HG02571 (cell line): Measurements from ENCODE around the gene GTF3C6.
A peak's percentile ranks its signal among the peaks of the same experiment; 100 is the strongest.
"Not testable (repeated sequence)": the region's sequence is repeated elsewhere in the genome, so short reads cannot be mapped to it uniquely, and the experiment has no call there.

Source experiments
- ATAC-seq: cut with Tn5 transposase; IDR thresholded peaks from one replicate; pipeline ENCODE4 v1.9.1; 2021; ENCODE audit warnings: mild to moderate bottlenecking, moderate library complexity; ENCODE audit not compliant: unreplicated experiment

The GTF3C6 gene

GRCh38 chr6:110958329-110959192 lies at the start of gene GTF3C6:
TSS of gene GTF3C6 (plus strand) at chr6:110958706. CDS start at chr6:110958770, 64 bp downstream.
- peak; percentile 96 for ATAC-seq

GRCh38 chr6:110930781-110931180 lies 27.7 kb upstream of the GTF3C6 start:
- ATAC-seq, result no peak

GRCh38 chr6:110933912-110934311 lies 24.6 kb upstream of the GTF3C6 start:
- ATAC-seq, result no peak

- no peak for ATAC-seq
Measured at GRCh38 chr6:110934381-110934898, 24.1 kb upstream of the GTF3C6 start.

GRCh38 chr6:110935171-110935570 lies 23.3 kb upstream of the GTF3C6 start:
- ATAC-seq, result no peak

GRCh38 chr6:110938171-110938570 lies 20.3 kb upstream of the GTF3C6 start:
- ATAC-seq, result no peak

- no peak for ATAC-seq
Measured at GRCh38 chr6:110939429-110940200, 18.9 kb upstream of the GTF3C6 start.

GRCh38 chr6:110944681-110945151 lies 13.8 kb upstream of the GTF3C6 start:
- ATAC-seq, result peak; percentile 99

- no peak for ATAC-seq
Measured at GRCh38 chr6:110946498-110946897, 12.0 kb upstream of the GTF3C6 start.

- no peak for ATAC-seq
Measured at GRCh38 chr6:110949679-110950285, 8.7 kb upstream of the GTF3C6 start.

GRCh38 chr6:110950440-110950839 lies 8.1 kb upstream of the GTF3C6 start:
- no peak for ATAC-seq

- no peak for ATAC-seq
Measured at GRCh38 chr6:110951008-110951407, 7.5 kb upstream of the GTF3C6 start.

- ATAC-seq, result no peak
Measured at GRCh38 chr6:110951986-110952794, 6.3 kb upstream of the GTF3C6 start.

GRCh38 chr6:110953633-110954303 lies 4.7 kb upstream of the GTF3C6 start:
- no peak for ATAC-seq

- ATAC-seq, result no peak
Measured at GRCh38 chr6:110960014-110960390, 1.5 kb downstream of the GTF3C6 start.

GRCh38 chr6:110962636-110963035 lies 4.1 kb downstream of the GTF3C6 start:
- not testable (repeated sequence) for ATAC-seq

GRCh38 chr6:110965629-110966229 lies 7.2 kb downstream of the GTF3C6 start:
- no peak for ATAC-seq

- not testable (repeated sequence) for ATAC-seq
Measured at GRCh38 chr6:110968661-110969060, 10.2 kb downstream of the GTF3C6 start.

GRCh38 chr6:110971468-110971867 lies 13.0 kb downstream of the GTF3C6 start:
- no peak for ATAC-seq
